Loucy (cell line): ENCODE results near the gene CDC14A.

Experiments
- CTCF ChIP-seq: fragments of 200-600 bp; sonication (generic); conservative IDR thresholded peaks from 2 replicates; pipeline ENCODE4 v1.5.1; 2014; ENCODE audit warnings: mild to moderate bottlenecking, antibody characterized with exemption, low read length
- EZH2phosphoT487 ChIP-seq: fragments of 200-600 bp; IDR thresholded peaks from 2 replicates; pipeline ENCODE4 v1.6.1; 2018; ENCODE audit warnings: antibody characterized with exemption, mild to moderate bottlenecking, moderate library complexity, borderline replicate concordance

DNA sequence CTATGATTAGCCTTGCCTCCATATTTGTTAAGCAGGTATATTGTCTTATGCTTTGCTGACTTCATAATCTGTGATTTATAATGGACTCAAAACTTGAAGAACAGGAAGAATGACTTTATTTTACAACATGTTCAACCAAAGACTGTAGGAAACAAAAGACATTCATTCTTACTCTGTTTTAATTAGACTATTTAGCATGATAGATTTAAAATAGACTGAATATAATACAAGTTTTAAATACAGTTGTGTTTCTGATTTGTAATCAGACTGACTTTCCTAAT is 63.1 kb downstream of the CDC14A start:
- no peak for TF ChIP-seq CTCF
- TF ChIP-seq EZH2phosphoT487, result no peak
